H1 (cell line): Measurements from ENCODE around the gene CFAP54. TPM values are rescaled to one million over a fixed set of nuclear protein-coding genes. Genes with fewer than 3 reads are reported as not detected.

ENCODE experiments used
- E2F6 ChIP-seq: IDR thresholded peaks from 2 replicates; pipeline ENCODE4 v1.6.1; 2012; ENCODE audit warnings: inconsistent platforms
- GTF2F1 ChIP-seq: IDR thresholded peaks from 2 replicates; pipeline ENCODE4 v1.6.1; 2012; ENCODE audit warnings: low read depth, low read length, improper control_type of control experiment, borderline replicate concordance
- polyA plus RNA-seq, 7 experiments: library from polyadenylated mRNA; depleted of rRNA in 3 of 7; stranded (reverse) in 5 of 7; unstranded in 2 of 7; fragments of >200 nt in 5 of 7; fragments of 200-250 nt in 2 of 7; gene quantifications; 1 replicate in 5 of 7; 2 replicates in 1 of 7; 4 replicates in 1 of 7; pipeline versions ENCODE4 v1.2.1 to v1.2.3, GENCODE V29; 2011 to 2013; ENCODE audit warnings: missing spikeins in 2 of 7, mixed read lengths in 2 of 7
- total RNA-seq: library from RNA; stranded (reverse); fragmentation: NEBNext Ultra II Directional; extraction: Animal tissue kit (Norgen Biotek cat#: 25700); gene quantifications from 2 replicates; pipeline ENCODE4 v1.2.1, GENCODE V29; 2021

The CFAP54 gene
- total and polyA plus RNA-seq, 2 of the 8 experiments (the other 6 are each of a cell fraction or from before 2014, with no cell fraction given) = 0.17 to 0.33 TPM

- TF ChIP-seq E2F6 = no peak
- no peak for TF ChIP-seq GTF2F1
Observed at GRCh38 chr12:96874211-96874610, 384.8 kb downstream of the CFAP54 start (continued).
